Muscle of leg (tissue), 16 donors: Measurements from ENCODE around the gene NOP56. TPM values are rescaled to one million over a fixed set of nuclear protein-coding genes. Genes with fewer than 3 reads are reported as not detected.

Source experiments
- DNase-seq: peaks from one replicate; pipeline ENCODE4 v3.0.0; 2013
- H3K27ac ChIP-seq: one replicate; pipeline ENCODE4 v1.5.1; 2013; ENCODE audit warnings: mild to moderate bottlenecking, low read length, control low read depth
- H3K27me3 ChIP-seq: one replicate; pipeline ENCODE4 v1.6.1; 2013; ENCODE audit warnings: low read length; ENCODE audit not compliant: control insufficient read depth, insufficient read depth
- H3K36me3 ChIP-seq: one replicate; pipeline ENCODE4 v1.6.1; 2013; ENCODE audit warnings: low read length; ENCODE audit not compliant: control insufficient read depth, insufficient read depth
- H3K4me1 ChIP-seq: one replicate; pipeline ENCODE4 v1.6.1; 2013; ENCODE audit warnings: low read length; ENCODE audit not compliant: control insufficient read depth, insufficient read depth
- H3K4me3 ChIP-seq: one replicate; pipeline ENCODE4 v1.5.1; 2013; ENCODE audit warnings: low read length, control low read depth
- H3K9me3 ChIP-seq: replicated peaks from 2 replicates; pipeline ENCODE4 v1.6.1; 2013; ENCODE audit warnings: low read depth, low read length; ENCODE audit not compliant: control insufficient read depth
- WGBS: methylation state at CpG from one replicate; pipeline ENCODE4 v1.1.5; 2013; ENCODE audit warnings: missing lambda C conversion rate; ENCODE audit not compliant: insufficient coverage; 5-methylcytosine and 5-hydroxymethylcytosine counted together
- long read RNA-seq, 11 donors: transcript quantifications; one replicate each; lab custom pipeline, GENCODE V29; 2026
- polyA plus RNA-seq, 8 donors: library from polyadenylated mRNA; unstranded; fragments of 120-200 nt; gene quantifications; one replicate each; pipeline versions ENCODE4 v1.2.1 to v1.2.3, GENCODE V29; 2013; ENCODE audit warnings: inconsistent platforms in 1 of 8, low replicate concordance in 1 of 8; ENCODE audit not compliant: insufficient read length in 8 of 8, insufficient read depth in 1 of 8
- total RNA-seq: library from RNA; stranded (reverse); fragments of 120-200 nt; gene quantifications from one replicate; pipeline ENCODE4 v1.2.4, GENCODE V29; 2013

NOP56 gene
- total RNA-seq (130 TPM), polyA plus RNA-seq (100 to 1,000 TPM; 152 to 204 (median 166) TPM)
- long read RNA-seq, donor 1, transcript NOP56-208 (2 exons, 735 nt), result major isoform, 27 of 43 reads
- long read RNA-seq, donor 1, transcript NOP56-219 (1 exons, 2,980 nt), result minor isoform, 9 of 43 reads
- long read RNA-seq, donor 1, partial matches to known transcripts, result 0 of 43 reads
- long read RNA-seq, donor 1, other reads (novel, unspliced or antisense), result 0 of 43 reads
- long read RNA-seq, donor 2, partial matches to known transcripts, result 0 of 8 reads
- long read RNA-seq, donor 2, other reads (novel, unspliced or antisense), result 0 of 8 reads
- long read RNA-seq, donor 3, transcript NOP56-208 (2 exons, 735 nt), result major isoform, 101 of 157 reads
- long read RNA-seq, donor 3, transcript NOP56-219 (1 exons, 2,980 nt), result minor isoform, 18 of 157 reads
- long read RNA-seq, donor 3, transcript NOP56-201 (12 exons, 2,400 nt), result minor isoform, 15 of 157 reads
- long read RNA-seq, donor 3, partial matches to known transcripts, result 15 of 157 reads
- long read RNA-seq, donor 3, other reads (novel, unspliced or antisense), result 0 of 157 reads
- long read RNA-seq, donor 4, transcript NOP56-208 (2 exons, 735 nt), result major isoform, 19 of 40 reads
- long read RNA-seq, donor 4, transcript NOP56-219 (1 exons, 2,980 nt), result minor isoform, 8 of 40 reads
- long read RNA-seq, donor 4, transcript NOP56-201 (12 exons, 2,400 nt), result minor isoform, 6 of 40 reads
- long read RNA-seq, donor 4, partial matches to known transcripts, result 0 of 40 reads
- long read RNA-seq, donor 4, other reads (novel, unspliced or antisense), result 0 of 40 reads
- long read RNA-seq, donor 5, transcript NOP56-219 (1 exons, 2,980 nt), result minor isoform, 20 of 193 reads
- long read RNA-seq, donor 5, transcript NOP56-201 (12 exons, 2,400 nt), result minor isoform, 15 of 193 reads
- long read RNA-seq, donor 5, transcript NOP56-208 (2 exons, 735 nt), result major isoform, 95 of 193 reads
- long read RNA-seq, donor 5, partial matches to known transcripts, result 47 of 193 reads
- long read RNA-seq, donor 5, other reads (novel, unspliced or antisense), result 0 of 193 reads
- long read RNA-seq, donor 6, transcript NOP56-208 (2 exons, 735 nt), result major isoform, 82 of 315 reads
- long read RNA-seq, donor 6, transcript NOP56-201 (12 exons, 2,400 nt), result minor isoform, 17 of 315 reads
- long read RNA-seq, donor 6, transcript NOP56-205 (3 exons, 859 nt), result minor isoform, 5 of 315 reads
- long read RNA-seq, donor 6, transcript NOP56-219 (1 exons, 2,980 nt), result minor isoform, 32 of 315 reads
- long read RNA-seq, donor 6, partial matches to known transcripts, result 145 of 315 reads
- long read RNA-seq, donor 6, other reads (novel, unspliced or antisense), result 30 of 315 reads
- long read RNA-seq, donor 7, transcript NOP56-219 (1 exons, 2,980 nt), result minor isoform, 21 of 98 reads
- long read RNA-seq, donor 7, transcript NOP56-208 (2 exons, 735 nt), result major isoform, 60 of 98 reads
- long read RNA-seq, donor 7, partial matches to known transcripts, result 6 of 98 reads
- long read RNA-seq, donor 7, other reads (novel, unspliced or antisense), result 0 of 98 reads
- long read RNA-seq, donor 8, transcript NOP56-208 (2 exons, 735 nt), result major isoform, 26 of 141 reads
- long read RNA-seq, donor 8, transcript NOP56-201 (12 exons, 2,400 nt), result minor isoform, 5 of 141 reads
- long read RNA-seq, donor 8, transcript NOP56-219 (1 exons, 2,980 nt), result minor isoform, 17 of 141 reads
- long read RNA-seq, donor 8, partial matches to known transcripts, result 30 of 141 reads
- long read RNA-seq, donor 8, other reads (novel, unspliced or antisense), result 55 of 141 reads
- long read RNA-seq, donor 9, transcript NOP56-220 (2 exons, 2,662 nt), result minor isoform, 5 of 80 reads
- long read RNA-seq, donor 9, transcript NOP56-208 (2 exons, 735 nt), result major isoform, 42 of 80 reads
- long read RNA-seq, donor 9, transcript NOP56-219 (1 exons, 2,980 nt), result minor isoform, 21 of 80 reads
- long read RNA-seq, donor 9, partial matches to known transcripts, result 7 of 80 reads
- long read RNA-seq, donor 9, other reads (novel, unspliced or antisense), result 0 of 80 reads
- long read RNA-seq, donor 10, transcript NOP56-201 (12 exons, 2,400 nt), result minor isoform, 6 of 120 reads
- long read RNA-seq, donor 10, transcript NOP56-205 (3 exons, 859 nt), result minor isoform, 8 of 120 reads
- long read RNA-seq, donor 10, transcript NOP56-219 (1 exons, 2,980 nt), result minor isoform, 30 of 120 reads
- long read RNA-seq, donor 10, transcript NOP56-208 (2 exons, 735 nt), result major isoform, 48 of 120 reads
- long read RNA-seq, donor 10, partial matches to known transcripts, result 21 of 120 reads
- long read RNA-seq, donor 10, other reads (novel, unspliced or antisense), result 0 of 120 reads
- long read RNA-seq, donor 11, transcript NOP56-208 (2 exons, 735 nt), result major isoform, 49 of 194 reads
- long read RNA-seq, donor 11, transcript NOP56-219 (1 exons, 2,980 nt), result minor isoform, 29 of 194 reads
- long read RNA-seq, donor 11, partial matches to known transcripts, result 85 of 194 reads
- long read RNA-seq, donor 11, other reads (novel, unspliced or antisense), result 20 of 194 reads

GRCh38 chr20:2651772-2652723 lies at the start of gene NOP56:
NOP56 (plus strand) TSS chr20:2652632; CDS start chr20:2652661, 29 bp downstream.
- peak; percentile 97 for DNase-seq
- no peaks in the 10 kb centered on the region for H3K27me3 ChIP-seq
- WGBS, result under 1% methylated on average over 93 of the region's 101 CpGs
- no peaks in the 10 kb centered on the region for H3K9me3 ChIP-seq
- H3K36me3 ChIP-seq, result peaks cover 34% of the 10 kb centered on the region
- H3K4me3 ChIP-seq, result peak within 1 kb of the TSS; percentile 92
- H3K27ac ChIP-seq, result peak within 1 kb of the TSS; percentile 92
- peaks cover 15% of the 10 kb centered on the region for H3K4me1 ChIP-seq

- WGBS, result 100% methylated on average over 1 of the region's 4 CpGs
- no peak overlapping the region for H3K27ac ChIP-seq
- no peak for DNase-seq
- no peak overlapping the region for H3K4me3 ChIP-seq
- H3K9me3 ChIP-seq, result peaks cover 11% of the 10 kb centered on the region
- H3K36me3 ChIP-seq, result no peaks in the 10 kb centered on the region
- H3K27me3 ChIP-seq, result no peaks in the 10 kb centered on the region
- peaks cover 6% of the 10 kb centered on the region for H3K4me1 ChIP-seq
These were observed 49.7 kb upstream of the NOP56 start for GRCh38 chr20:2602746-2603145.

GRCh38 chr20:2603816-2604505 lies 48.5 kb upstream of the NOP56 start:
- 76% methylated on average over 5 of the region's 7 CpGs for WGBS
- Histone ChIP-seq H3K27me3 (no peaks in the 10 kb centered on the region), H3K4me3 (no peak overlapping the region)

GRCh38 chr20:2604506-2604835 lies 48.0 kb upstream of the NOP56 start:
- Histone ChIP-seq H3K36me3 (no peaks in the 10 kb centered on the region), H3K27me3 (no peaks in the 10 kb centered on the region), H3K4me3 (no peak overlapping the region), H3K4me1 (peaks cover 5% of the 10 kb centered on the region), H3K27ac (no peak overlapping the region), H3K9me3 (peaks cover 11% of the 10 kb centered on the region)
- no peak for DNase-seq
- 80% methylated on average over 1 of the region's 3 CpGs for WGBS

More at GRCh38 chr20:2603816-2604505, 48.5 kb upstream of the NOP56 start:
- DNase-seq, result no peak
- Histone ChIP-seq H3K36me3 (no peaks in the 10 kb centered on the region), H3K9me3 (peaks cover 11% of the 10 kb centered on the region), H3K4me1 (peaks cover 6% of the 10 kb centered on the region), H3K27ac (no peak overlapping the region)

- H3K4me1 ChIP-seq, result no peaks in the 10 kb centered on the region
- no peak overlapping the region for H3K27ac ChIP-seq
- H3K9me3 ChIP-seq, result peaks cover 11% of the 10 kb centered on the region
- no peak for DNase-seq
- no CpG with 5 or more reads among the region's 1 CpG for WGBS
- H3K4me3 ChIP-seq, result no peak overlapping the region
- H3K36me3 ChIP-seq, result no peaks in the 10 kb centered on the region
- peaks cover 4% of the 10 kb centered on the region for H3K27me3 ChIP-seq
These were observed 45.9 kb upstream of the NOP56 start for GRCh38 chr20:2606507-2607006.

GRCh38 chr20:2610326-2610725 lies 42.1 kb upstream of the NOP56 start:
- Histone ChIP-seq H3K4me1 (no peaks in the 10 kb centered on the region), H3K27me3 (peaks cover 6% of the 10 kb centered on the region), H3K9me3 (peaks cover 11% of the 10 kb centered on the region), H3K36me3 (no peaks in the 10 kb centered on the region), H3K4me3 (no peak overlapping the region), H3K27ac (no peak overlapping the region)
- no peak for DNase-seq
- WGBS, result 98% methylated on average over 4 of the region's 6 CpGs

- Histone ChIP-seq H3K27ac (no peak overlapping the region), H3K27me3 (peaks cover 6% of the 10 kb centered on the region), H3K4me3 (no peak overlapping the region), H3K4me1 (no peaks in the 10 kb centered on the region), H3K9me3 (peaks cover 8% of the 10 kb centered on the region), H3K36me3 (no peaks in the 10 kb centered on the region)
- DNase-seq, result no peak
- 50% methylated on average over 2 of the region's 6 CpGs for WGBS
These were observed 41.3 kb upstream of the NOP56 start for GRCh38 chr20:2610941-2611720.
